ENCODE data around the gene ZFHX2.

The ZFHX2 gene

DNA sequence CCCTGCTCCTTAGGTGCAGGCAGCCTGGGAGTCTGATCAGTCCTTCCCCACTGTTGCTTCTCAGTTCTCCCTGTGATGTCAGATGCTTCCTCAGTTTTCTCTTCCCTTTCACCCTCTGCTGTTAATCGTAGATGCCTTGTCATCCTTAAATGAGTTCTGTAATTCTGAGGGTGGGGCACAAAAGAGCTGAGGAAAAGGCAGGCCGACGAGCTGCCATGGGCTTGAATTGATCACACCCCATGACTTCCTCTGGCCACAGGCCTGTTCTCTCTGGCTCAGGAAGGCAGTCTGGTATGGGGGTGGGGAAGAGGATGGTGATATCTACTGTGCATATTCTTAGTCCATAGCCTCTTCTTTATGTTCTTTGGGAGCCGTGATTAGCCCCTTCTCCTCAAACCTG is 21.3 kb upstream of the ZFHX2 start:
- DNase-seq, result peak; percentile 76 to 88 (median 82)

DNA sequence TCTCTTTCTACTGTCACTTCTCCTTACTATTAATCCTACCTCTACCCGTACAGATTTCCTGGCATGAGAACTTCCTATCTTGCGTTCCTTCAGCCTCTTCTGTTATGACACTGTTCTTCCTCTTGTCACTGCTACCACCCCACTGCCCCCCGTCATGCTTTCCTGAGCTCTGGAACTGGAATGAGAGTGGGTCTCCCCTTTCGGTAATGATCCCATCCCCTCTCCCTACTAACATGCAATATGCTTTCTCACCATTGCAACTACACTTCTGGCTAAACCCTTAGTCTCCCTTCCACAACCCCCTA is 20.9 kb upstream of the ZFHX2 start:
- peak in 2 of 4 experiments; percentile 44 to 49 for DNase-seq

DNA sequence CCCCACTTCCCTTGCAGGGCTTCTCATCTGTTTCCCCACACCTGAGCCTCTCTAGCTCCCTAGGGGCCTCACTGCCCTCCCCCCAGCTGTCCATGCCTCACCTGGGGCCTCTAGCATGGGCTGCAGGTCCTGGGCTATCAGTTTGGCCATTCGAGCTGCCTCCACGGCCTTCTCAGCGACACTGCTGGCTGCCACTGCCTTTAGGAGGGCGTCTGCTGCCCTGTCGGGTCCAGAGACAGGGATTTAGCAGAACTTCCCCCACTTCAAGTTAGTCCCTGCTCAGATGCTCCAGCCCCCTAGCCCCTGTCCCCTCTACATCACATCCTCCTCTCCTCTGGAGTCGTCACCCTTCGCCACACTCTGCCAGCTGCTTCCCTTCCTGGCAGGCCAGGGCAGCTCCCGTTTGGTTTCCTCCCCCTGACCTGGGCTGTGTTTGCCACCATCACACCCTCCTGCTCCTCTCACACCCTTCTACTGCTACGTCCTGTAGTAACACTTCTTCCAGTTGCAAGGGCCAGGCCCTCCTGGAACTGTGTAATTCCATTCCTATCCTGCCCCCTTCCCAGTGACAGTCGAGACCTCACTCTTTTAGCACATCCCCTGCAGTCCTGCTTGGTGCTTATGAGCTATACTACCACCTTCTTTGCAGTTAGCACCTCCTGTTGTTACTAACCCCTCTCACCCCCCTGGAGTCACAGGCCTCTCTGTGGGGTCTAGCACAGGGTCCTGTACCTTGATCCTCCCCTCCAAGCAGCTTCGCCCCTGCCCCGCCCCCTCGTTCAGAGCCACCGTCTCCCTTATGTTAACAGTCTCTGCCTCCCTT is 20.3 kb upstream of the ZFHX2 start:
- peak in 3 of 4 experiments; percentile 17 to 27 (median 25) for DNase-seq

DNA sequence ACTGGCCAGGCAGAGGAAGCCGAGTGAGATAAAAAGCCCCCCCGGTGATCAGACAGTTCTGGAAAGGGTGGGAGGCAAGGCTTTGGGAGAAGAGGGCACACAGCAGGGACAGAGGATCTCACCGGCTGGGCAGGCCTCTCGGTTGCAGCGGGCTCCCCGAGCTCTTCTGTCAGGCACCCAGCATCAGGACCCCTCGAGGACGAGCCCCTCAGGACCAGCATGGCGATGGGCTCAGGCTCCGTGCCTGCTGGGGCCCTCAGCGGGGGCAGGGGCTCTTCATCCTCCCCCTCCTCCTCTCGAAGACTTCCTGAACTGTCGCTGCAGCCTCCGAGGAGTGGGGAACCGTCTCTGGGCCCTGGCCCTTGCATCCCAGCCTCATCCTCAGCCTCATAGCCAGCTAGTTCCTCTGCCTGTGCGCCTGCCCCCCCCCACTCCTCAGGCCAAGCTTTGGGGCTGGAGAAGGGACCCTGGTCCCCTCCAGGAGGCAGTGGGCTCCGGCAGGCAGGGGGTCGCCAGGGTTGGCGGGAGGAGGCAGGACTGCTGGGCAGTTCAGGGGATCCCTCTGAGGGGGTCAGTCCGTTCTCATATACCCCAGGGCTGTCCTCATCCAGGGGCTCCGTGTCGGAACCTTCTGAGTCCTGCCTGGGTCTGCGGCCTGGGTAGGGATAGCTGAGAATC is 19.4 kb upstream of the ZFHX2 start:
- DNase-seq, result no peak

DNA sequence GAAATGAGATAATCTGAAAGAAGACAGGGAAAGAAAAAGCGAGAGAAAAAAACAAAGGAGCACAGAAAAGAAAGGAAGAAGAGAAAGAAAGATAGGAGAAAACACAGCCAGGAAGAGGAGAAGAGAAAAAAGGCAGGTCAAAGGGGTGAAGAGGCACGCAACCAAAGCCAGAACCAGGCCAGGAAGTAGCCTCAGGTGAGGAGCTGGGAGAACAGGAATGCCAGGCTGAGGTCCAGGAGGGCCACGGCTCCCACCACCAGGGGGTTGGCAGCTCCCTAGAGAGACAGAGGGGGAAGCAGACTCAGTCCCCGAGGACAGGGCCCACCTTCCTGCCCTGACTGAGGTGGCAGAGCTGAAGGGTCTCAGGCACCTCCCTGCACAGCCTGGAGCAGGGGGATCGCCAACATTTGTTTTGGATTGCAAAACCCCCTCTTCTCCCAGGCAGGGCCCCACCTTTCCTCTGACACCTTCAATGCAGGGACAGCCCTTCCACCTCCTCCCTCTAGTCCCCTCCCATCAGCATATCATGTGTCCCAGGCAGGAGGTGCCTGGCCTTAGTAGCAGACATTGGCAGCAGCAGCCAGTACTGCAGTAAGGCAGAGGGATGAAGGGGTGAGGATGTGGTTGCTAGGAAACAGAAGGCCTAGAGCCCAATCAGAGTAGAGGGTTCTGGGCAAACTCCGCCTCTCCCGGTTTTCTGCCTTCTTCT is 18.0 kb upstream of the ZFHX2 start:
- no peak for DNase-seq

DNA sequence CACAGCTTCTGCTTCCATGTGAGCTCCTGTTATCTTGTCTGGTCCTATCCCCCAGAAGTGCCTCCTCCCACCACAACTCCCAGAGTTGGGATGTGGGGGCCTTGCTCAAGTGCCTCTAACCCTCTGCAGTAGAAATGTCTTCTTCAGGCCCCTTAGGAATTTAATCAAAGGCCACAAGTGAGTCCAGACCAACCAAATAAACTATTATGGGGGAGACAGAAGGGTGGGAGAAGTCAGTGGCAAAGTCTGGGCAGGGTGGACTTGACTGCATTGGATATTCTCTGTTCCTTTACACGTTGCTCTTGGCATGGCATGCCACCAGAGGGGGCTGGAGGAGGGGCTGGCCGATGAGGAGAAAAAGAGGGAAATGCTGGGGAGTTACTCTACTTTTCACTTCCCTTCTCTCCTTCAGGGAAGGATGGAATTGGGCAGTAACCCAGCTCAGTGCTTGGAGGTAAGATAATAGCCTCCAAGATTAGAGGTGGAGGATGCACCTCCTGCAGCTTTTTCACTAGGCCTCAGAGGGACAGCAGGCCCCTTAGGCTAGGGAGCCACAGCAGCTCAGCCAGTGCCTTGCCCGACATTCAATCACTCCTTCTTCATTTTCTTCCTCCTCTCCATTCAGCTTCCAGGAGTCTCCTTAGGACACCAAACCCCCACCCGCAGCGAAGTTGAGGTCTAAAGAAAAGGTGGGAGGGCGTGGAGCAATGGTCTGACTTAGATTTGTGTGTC is 17.2 kb upstream of the ZFHX2 start:
- DNase-seq, result peak; percentile 69 to 81 (median 75)

DNA sequence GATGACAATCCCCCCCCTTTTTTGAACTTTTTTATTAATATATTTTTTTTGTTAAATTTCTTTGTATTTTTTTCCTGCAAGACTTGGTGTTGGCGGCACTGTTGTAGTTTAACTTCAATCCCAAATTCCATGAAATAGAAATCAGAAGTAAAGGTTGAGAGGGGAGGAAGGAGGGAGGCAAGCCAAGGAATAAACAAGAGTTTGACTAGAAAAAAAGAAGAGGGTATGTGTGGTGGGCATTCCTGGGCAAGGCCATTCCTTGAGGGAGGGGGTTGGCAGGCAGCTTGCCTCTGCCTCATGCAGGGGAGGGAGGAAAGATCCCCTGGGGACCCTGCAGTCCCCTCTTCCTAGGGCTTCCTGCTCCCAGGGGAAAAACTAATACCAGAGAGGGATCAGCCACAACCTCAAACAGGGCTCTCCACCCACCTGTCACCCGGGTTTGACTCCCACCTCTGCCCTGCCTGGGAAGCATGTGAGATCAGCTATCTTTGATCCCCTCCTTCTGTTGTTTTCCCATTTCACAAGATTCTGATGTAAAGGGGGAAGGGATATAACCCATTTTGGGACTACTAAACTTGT is 16.5 kb upstream of the ZFHX2 start:
- peak in 1 of 4 experiments; percentile 25 for DNase-seq

DNA sequence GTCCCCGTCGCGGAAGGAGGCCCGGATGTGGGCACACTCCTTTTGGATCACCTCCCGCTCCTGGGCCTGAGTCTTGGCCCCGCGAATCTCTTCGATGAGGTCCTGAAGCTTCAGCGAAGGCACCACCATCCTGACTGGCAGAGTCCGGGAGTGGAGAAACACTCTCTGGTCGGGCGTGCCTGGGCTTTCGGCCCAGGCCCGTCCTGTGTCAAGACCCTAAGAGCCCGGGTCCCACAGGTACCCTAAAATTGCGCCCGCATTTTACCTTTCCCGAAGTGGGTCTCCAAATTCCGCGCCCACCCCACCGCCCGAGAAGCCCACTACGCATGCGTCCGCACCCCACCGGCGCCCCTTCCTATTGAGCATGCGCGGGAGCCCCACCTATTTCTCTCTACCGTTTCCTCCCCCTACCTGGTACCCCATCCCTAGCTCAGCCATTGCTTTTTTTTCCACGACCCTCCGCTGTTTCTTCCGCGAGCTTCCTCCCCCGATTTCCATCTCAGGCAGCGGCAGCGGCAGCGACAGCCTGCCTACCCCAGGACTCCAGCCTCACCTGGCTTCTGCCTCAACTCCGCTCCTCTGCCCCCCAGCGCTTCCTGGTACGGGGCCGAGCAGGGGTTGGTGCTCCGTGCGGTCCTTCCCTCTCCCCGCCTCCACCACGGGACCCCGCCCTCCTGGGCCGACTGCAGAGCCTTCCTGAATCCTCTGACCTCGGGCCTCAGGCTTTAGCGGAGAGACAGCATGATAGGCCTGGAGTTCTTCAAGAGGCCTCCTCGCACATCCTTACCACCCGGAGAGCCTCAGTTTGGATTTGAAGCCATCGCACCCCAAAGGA is 15.8 kb upstream of the ZFHX2 start, which contains the start of gene AP1G2:
Gene AP1G2, minus strand, starts transcription at position 606 of the 835 bp plus-strand sequence. Its CDS starts 477 bp downstream, at position 129.
- DNase-seq, result peak; percentile 83 to 95 (median 90)

DNA sequence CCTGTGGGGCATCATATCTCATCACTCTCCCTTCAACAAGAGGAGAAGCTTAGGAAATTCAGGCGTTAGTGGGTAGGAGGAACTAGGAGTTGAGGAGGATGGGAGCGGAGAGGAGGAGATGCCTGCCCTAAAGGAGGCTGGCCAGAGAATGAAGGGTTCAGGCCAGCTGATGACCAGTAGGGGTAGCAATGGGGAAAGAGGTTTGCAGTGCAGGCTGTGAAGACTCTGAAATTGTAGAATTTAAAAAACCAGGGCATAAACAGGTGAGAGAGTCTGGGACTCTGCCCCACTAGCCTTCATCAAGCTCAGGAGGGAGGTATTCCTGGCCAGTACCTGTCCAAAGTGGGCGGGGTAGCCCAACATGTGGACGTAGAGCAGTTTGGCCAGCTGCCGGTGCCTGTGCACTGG is 15.2 kb upstream of the ZFHX2 start:
- DNase-seq, result peak in 3 of 4 experiments; percentile 33 to 46 (median 40)

DNA sequence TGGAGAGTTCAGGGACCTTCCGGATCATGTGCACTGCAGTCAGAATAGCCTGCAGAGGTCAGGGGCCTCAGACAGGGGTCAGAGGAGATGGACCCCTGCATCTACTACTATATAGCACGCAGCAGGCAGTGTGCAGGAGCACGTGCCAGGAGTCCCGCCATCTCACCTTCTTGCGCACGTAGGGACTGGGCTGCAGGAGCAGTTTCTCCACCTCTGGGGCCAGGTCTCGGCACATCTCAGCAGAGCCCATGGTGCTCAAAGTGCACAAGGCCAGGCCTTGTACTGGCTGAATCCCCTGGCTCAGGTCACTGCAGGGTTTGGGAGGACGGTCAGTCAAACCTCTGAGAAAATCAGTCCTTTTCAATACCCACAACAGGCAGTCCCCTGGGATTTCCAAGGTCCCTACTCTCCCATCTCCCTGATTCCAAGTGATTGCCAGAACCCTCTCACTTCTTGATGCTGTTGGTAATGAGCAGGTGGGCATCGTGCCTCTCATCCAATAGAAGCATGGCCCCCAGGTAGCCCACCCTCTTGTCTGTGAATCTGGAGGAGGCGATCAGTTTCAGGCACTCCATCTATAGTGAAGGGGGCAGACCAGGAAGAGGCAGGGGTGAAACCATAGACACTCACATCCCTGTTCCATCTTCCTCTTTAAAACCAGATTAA is 14.7 kb upstream of the ZFHX2 start:
- no peak for DNase-seq

DNA sequence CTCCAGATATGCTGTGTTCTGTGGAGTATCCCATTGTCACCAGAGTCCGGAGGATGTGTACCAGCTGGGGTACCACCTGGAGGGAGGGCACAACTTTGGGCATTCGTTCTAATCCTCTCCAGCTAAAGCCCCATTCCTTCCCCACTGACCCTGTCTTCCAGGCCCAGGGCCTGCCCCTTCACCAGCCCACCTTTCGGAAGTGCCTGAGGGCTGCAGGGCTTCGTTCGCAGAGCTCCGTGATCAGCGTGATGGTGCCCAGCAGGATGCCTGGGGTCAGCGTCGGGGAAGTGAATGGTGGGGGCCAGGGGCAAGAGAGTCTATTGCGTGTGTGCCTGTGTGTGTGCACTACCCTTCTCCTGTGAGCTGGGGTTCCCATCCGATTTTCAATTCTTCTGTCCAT is 14.1 kb upstream of the ZFHX2 start:
- DNase-seq, result no peak

DNA sequence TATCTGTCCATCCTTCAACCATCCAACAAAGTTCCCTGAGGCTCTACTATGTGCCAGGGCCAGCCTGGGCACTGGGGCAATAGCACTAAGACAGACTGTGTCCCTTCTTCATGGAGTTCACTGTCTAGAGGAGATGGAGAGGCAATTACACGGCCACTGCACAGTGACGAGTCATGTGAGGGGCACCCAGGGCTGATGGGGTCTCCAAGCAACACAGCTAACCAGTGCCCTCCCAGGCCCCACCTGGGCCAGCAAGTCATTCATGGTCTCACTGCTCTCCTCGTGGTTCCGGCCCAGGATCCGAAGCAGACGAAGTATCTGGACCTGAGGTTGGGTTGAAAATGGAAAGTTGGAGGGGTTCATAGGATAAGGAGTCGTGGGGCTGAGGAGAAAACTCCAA is 13.3 kb upstream of the ZFHX2 start:
- no peak for DNase-seq

DNA sequence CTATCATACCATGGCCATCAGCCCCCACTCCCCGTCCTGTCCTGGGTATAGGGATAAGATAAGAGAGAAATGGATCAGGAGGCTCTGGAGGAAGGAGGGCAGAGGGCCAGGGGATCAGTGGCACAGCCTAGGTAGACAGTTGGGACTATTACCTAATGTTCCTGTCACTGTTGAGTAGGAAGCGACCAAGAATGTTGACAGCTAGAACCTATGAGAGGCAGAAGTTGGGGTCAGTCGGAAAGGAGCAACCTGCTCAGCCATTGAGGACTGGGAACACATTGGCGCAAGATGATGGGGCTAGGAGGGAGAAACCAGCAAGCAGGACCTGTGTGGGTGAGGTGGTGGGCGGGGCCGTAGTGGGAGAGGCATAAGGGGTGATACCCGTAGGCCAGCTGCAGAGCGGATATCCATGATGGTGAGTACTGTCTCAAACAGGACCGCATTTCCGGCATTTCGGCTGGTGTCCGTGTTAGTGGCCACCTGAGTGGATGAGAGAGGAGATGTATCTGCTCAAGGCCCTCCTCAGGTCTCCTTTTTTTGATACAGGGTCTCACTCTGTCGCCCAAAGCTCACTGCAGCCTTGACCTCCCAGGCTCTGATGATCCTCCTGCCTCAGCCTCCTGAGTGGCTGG is 12.7 kb upstream of the ZFHX2 start:
- no peak for DNase-seq

DNA sequence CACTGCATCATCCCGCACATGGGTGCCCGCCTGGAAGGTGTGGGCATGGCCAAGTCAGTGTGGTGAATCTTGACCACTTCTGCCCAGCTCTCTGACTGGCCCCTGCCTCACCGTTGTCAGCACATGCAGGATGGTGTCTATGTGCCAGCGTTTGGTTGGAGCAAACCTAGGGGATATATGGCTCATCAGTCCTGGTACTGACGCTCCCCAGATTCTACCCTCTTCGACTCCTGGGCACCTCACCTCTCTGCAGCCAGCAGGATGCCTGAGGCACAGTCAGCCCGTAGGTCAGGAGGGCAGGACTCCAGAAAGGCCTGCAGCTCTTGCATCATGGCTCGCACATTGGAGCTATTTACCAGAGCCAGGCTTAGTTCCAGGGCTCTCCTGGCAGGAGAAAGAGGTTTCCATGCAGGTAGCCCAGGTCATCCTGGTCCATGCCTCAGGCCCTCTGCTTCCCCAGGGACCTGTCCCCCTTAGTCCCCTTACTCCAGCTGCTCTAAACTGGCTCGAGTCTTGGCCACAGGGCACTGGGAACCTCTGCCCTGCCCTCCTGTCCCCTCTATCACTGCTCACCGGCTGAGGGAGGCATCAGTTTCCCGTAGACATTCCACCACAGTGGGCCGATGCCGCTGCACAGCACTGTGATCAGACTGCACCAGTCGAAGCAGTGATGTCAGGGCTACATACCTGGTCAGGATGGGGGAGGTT is 12.1 kb upstream of the ZFHX2 start:
- no peak for DNase-seq

DNA sequence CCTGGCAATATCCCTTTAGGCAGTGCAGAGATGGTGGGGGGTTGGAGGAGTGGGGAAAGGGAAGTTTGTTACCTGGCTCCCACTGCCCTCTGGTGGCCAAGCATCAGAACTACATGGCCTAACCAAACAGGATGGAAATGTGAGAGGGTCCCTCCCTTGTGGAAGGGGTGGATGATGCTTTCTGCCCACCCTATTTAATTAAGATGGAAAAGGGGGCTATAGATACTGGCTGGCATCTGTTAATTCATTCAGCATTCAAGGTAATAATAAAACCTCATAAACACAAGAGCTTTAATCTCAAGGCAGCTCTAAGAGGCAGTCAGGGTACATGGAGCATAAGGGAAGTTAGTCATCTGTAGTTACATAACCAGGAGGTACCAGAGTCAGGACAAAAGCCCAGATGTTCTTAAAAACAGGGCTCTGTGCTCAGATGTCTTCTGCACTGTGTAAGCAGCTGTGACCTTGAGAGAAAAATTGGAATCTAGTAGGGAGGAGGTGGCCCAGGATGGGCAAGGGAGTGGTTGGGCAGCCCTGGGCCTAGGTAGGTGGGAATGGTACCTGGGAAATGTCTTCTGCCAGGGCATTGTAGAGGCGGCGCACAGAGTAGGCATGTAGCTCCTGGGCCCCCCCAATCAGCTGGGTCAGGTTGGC is 11.4 kb upstream of the ZFHX2 start:
- peak; percentile 44 to 69 (median 57) for DNase-seq

DNA sequence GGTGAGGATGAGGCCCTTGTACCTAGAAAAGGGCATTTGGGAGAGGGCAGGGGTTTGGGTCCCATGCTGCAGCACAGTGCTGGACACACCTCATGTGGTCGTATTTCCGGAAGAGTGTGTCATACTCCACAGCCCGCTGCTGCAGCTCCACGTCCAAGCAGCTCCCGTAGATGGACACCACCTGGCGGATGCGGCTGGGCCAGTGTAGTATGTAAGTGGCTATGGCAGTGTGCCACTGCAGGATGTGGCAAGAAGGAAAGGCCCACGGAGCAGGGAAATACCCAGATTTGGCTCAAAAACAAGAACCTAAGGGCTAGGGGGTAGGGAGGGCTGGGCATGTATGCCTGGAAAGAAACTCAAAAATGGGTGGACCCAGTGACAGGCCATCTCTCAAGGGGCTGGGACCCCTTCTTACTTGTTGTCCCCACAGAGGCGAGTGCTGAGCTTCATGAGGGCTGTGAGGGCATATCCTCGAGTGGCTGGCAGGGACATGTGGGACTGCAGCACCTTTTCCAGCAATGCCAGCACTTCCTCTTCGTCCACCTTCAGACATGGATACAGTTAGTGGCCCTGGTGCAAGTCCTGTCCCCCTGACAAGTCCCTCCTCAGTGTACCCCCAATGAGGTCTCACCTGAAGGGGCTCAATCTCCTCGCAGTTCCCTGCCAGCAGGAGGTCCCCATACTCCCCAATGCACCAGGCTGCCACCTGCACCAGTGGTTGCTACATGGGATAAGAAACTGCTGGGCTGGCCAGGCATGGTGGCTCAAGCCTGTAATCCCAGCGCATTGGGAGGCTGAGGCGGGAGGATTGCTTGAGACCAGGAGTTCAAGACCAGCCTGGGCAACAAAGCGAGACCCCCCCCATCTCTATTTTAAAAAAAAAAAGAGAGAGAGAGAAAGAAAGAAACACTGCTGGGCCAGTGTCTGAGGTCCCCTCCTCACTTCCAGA is 10.6 kb upstream of the ZFHX2 start:
- no peak for DNase-seq

DNA sequence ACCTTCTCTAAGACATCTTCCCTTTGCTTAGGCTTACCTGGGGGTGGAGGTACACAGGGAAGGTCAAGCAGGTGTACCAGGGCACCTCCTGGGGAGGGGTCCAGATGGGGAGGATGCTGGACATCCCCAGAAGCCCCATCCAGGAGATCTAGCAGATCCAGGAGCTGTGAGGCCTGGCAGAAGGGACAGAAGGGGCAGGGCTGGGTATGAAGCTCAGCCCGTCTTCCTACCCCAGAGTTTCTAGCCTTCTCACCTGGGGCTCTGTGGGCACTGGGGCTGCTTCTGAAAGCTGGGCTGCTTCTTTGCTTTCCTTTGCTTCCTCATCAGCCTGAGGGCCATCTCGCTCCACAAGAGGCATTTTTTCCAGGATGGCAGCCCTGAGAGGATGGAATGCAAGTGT is 9.7 kb upstream of the ZFHX2 start:
- DNase-seq, result no peak
